ENCODE data around the gene PNPLA2.

- TF ChIP-seq CTCF (IDR thresholded peaks at IDR 0.05) (no peak), POLR2A (IDR thresholded peaks at IDR 0.05) (no peak)
These were observed 30.6 kb downstream of the PNPLA2 start for GRCh38 chr11:849104-849824.

Data from Peyer's patch (tissue), 4 donors.